ENCODE measurements around the gene PPP1CA. TPM values are rescaled to one million over a fixed set of nuclear protein-coding genes. Genes with fewer than 3 reads are reported as not detected.

The PPP1CA gene
- total RNA-seq, 1 donor from 2014 or later, result 145 TPM

DNA sequence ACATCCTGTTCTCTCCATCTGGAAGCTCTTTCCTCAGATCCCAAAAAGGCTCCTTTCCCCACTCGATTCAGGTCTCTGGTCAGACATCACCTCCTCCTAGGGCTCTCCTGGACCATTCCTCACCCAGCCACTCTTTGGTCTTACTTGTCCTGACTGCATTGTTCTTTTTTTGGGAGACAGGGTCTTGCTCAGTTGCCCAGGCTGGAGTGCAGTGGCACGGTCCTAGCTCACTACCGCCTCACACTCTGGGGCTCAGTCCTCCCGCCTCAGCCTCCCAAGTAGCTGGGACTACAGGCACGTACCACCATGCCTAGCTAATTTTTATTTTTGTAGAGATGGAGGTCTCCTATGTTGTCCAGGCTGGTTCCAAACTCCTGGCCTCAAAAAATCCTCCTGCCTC lies 43.9 kb upstream of the PPP1CA start:
- H3K27ac Mint-ChIP-seq, result no peak overlapping the region
- H3K4me3 Mint-ChIP-seq (ENCODE audit: low read depth), result peak overlapping the region; percentile 82
- DNase-seq (ENCODE audit: low spot score, unreplicated experiment), result no peak
- H3K9me3 Mint-ChIP-seq (ENCODE audit: low read depth), result no peaks in the 10 kb centered on the region
- H3K4me1 Mint-ChIP-seq (ENCODE audit: low read depth), result peaks cover 5% of the 10 kb centered on the region
- peaks cover 4% of the 10 kb centered on the region for H3K27me3 Mint-ChIP-seq
- no peaks in the 10 kb centered on the region for H3K36me3 Mint-ChIP-seq (ENCODE audit: insufficient read depth)
- TF ChIP-seq CTCF (IDR thresholded peaks at IDR 0.05; ENCODE audit: unreplicated experiment), result no peak

DNA sequence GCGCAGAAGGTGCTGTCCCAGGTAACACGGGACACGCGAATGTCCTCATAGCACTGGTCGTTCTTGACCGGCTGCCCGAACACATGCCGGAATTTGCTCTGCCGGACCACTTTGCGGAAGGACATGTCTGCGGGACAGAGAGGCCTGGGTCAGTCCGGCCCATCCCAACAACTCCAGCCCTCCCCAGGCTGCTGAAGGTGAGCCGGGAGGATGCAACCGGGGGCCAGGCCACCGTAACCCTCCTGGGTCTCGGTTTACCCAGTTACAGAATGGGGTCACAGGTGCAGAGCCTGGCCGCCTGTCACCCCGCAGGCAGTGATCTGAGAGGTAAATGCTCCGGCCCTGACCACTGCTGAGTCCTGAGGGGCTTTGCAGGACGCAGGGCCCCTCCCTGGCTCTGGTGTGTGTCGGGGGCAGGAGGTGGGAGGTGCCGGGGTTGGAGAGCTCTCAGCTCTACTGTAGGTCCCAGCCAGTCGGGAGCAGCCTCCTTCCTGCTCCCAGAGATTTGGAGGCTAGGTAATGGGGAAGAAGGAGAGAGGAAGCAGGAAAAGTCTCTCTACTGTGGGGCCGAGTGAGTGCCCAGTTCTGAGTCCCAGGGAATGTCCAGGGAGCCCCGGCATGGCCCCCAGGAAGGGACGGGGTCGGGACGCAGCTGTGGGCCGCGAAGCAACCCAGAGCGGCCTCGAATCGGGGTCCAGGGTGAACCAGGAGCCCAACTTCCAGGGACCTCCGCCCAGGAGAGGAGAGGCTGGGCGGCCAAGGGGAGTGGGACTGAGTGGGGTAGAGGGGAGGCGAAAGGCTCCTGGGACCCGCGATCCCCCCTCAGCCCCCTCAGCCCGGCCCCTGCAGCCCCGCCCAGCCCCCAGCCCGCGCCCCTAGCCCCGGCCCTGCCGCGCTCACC lies 41.1 kb upstream of the PPP1CA start:
- Mint-ChIP-seq H3K36me3 (ENCODE audit: insufficient read depth) (no peaks in the 10 kb centered on the region), H3K4me3 (ENCODE audit: low read depth) (peak overlapping the region; percentile 85), H3K27ac (peak overlapping the region; percentile 86), H3K4me1 (ENCODE audit: low read depth) (peaks cover 5% of the 10 kb centered on the region), H3K27me3 (no peaks in the 10 kb centered on the region), H3K9me3 (ENCODE audit: low read depth) (no peaks in the 10 kb centered on the region)
- DNase-seq (ENCODE audit: low spot score, unreplicated experiment), result no peak
- TF ChIP-seq CTCF (IDR thresholded peaks at IDR 0.05; ENCODE audit: unreplicated experiment), result no peak

- no peak for TF ChIP-seq CTCF (IDR thresholded peaks at IDR 0.05; ENCODE audit: unreplicated experiment)
- H3K4me1 Mint-ChIP-seq (ENCODE audit: low read depth), result peaks cover 5% of the 10 kb centered on the region
- DNase-seq (ENCODE audit: low spot score, unreplicated experiment), result no peak
- no peak overlapping the region for H3K27ac Mint-ChIP-seq
- peak overlapping the region; percentile 85 for H3K4me3 Mint-ChIP-seq (ENCODE audit: low read depth)
- H3K27me3 Mint-ChIP-seq, result no peaks in the 10 kb centered on the region
- no peaks in the 10 kb centered on the region for H3K36me3 Mint-ChIP-seq (ENCODE audit: insufficient read depth)
- no peaks in the 10 kb centered on the region for H3K9me3 Mint-ChIP-seq (ENCODE audit: low read depth)
Measured at GRCh38 chr11:67441731-67442351, 40.2 kb upstream of the PPP1CA start.

- no peak for DNase-seq (ENCODE audit: low spot score, unreplicated experiment)
- Mint-ChIP-seq H3K27ac (no peak overlapping the region), H3K4me1 (ENCODE audit: low read depth) (peaks cover 5% of the 10 kb centered on the region), H3K36me3 (ENCODE audit: insufficient read depth) (no peaks in the 10 kb centered on the region), H3K9me3 (ENCODE audit: low read depth) (no peaks in the 10 kb centered on the region), H3K4me3 (ENCODE audit: low read depth) (no peak overlapping the region), H3K27me3 (no peaks in the 10 kb centered on the region)
- TF ChIP-seq CTCF (IDR thresholded peaks at IDR 0.05; ENCODE audit: unreplicated experiment), result no peak
Measured at GRCh38 chr11:67441098-67441563, 39.5 kb upstream of the PPP1CA start.

DNA sequence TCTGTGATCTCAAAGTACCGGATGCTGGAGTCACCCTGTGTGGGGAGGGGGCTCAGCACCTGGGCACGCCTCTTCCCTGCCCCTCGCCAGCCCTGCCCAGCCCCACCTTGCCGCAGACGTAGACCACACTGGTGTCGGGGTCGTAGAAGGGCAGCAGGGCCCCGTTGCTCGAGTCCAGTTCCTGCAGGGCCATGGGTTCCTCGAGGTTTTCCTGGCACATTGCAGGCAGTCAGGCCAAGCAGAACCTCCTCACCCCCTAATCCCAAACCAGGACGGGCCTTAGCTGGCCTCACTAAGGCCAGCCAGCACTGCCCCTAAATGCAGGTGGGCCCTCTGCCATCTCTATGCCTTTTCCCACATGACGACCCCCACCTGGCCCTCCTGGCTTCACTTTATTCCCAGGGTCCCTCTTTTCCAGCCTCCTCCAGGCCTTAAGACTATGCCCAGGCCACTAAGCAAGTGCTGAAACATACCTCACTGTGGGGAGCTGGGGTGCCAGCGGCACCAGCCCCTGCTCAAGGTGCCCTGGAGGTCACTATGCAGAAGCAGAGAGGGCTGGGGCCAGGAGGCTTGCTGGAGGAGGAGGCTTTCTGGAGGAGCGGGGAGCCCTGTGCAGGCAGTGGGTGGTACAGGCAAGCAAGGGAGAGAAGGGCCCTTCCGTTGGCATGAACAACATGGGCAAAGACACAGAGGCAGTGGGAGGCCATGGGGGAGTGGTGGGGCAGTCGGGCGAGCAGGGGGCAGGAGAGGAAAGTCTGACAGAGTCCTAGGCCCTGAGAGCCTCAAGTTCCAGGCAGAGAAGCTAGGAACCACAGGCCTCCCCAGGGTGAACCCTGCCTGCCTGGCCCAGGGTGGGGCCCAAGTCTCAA lies 38.8 kb upstream of the PPP1CA start:
- TF ChIP-seq CTCF (IDR thresholded peaks at IDR 0.05; ENCODE audit: unreplicated experiment), result no peak
- peaks cover 5% of the 10 kb centered on the region for H3K4me1 Mint-ChIP-seq (ENCODE audit: low read depth)
- DNase-seq (ENCODE audit: low spot score, unreplicated experiment), result no peak
- H3K27ac Mint-ChIP-seq, result peak overlapping the region; percentile 41
- no peaks in the 10 kb centered on the region for H3K9me3 Mint-ChIP-seq (ENCODE audit: low read depth)
- H3K27me3 Mint-ChIP-seq, result no peaks in the 10 kb centered on the region
- no peak overlapping the region for H3K4me3 Mint-ChIP-seq (ENCODE audit: low read depth)
- H3K36me3 Mint-ChIP-seq (ENCODE audit: insufficient read depth), result no peaks in the 10 kb centered on the region

All from progenitor cell of endocrine pancreas (in vitro differentiated cells).